22Rv1 (cell line): ENCODE results near the gene ARID1B.

Experiments
- H3K27ac ChIP-seq: fragments of 450-650 bp; 2 replicates; pipeline ENCODE4 v1.5.1; 2017
- CTCF ChIP-seq: fragments of 450-650 bp; IDR thresholded peaks from 2 replicates; pipeline ENCODE4 v1.5.1; 2017; ENCODE audit warnings: mild to moderate bottlenecking
- ZFX ChIP-seq: fragments of 450-650 bp; IDR thresholded peaks from 2 replicates; pipeline ENCODE4 v1.6.1; 2017; ENCODE audit warnings: antibody characterized with exemption, borderline replicate concordance

The ARID1B gene

GRCh38 chr6:156899071-156899470, 121.9 kb downstream of the ARID1B start:
- TF ChIP-seq CTCF (no peak), ZFX (no peak)
- H3K27ac ChIP-seq, result no peak overlapping the region

DNA sequence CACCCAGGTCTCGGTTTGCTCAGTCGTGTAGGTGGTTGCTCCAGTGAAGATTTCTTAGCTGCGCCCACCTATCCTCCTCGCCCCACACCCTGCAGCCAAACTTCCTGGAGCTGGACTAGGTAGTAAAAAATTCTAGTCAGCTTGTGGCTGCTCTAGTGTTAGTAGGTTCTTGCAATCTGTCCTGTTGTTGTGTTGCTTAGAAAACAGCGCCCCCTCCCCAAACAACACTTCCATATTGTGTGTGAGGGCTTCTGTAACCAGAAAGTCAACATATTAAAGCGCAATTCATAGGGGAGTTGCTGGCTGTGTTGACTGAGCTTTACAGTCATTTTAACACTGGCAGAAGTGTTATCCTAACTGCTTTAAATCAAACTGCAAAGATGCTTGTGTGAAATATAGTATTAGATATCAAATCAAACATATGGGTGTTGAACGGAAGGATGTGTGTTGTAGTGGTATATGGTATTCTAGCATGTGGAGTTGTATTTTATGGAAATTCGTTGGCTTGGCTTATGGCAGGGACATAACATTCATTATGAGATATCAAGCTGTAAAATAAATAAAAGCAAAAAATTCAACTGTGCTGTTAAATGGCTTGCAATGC, 122.5 kb downstream of the ARID1B start:
- no peak overlapping the region for H3K27ac ChIP-seq
- TF ChIP-seq ZFX, result no peak

- H3K27ac ChIP-seq, result no peak overlapping the region
- TF ChIP-seq ZFX, result no peak
- no peak for TF ChIP-seq CTCF
Observed at GRCh38 chr6:156900292-156900691, 123.1 kb downstream of the ARID1B start.

- TF ChIP-seq CTCF, result no peak
- no peak for TF ChIP-seq ZFX
- H3K27ac ChIP-seq, result no peak overlapping the region
Observed at GRCh38 chr6:156901309-156902019, 124.3 kb downstream of the ARID1B start.

DNA sequence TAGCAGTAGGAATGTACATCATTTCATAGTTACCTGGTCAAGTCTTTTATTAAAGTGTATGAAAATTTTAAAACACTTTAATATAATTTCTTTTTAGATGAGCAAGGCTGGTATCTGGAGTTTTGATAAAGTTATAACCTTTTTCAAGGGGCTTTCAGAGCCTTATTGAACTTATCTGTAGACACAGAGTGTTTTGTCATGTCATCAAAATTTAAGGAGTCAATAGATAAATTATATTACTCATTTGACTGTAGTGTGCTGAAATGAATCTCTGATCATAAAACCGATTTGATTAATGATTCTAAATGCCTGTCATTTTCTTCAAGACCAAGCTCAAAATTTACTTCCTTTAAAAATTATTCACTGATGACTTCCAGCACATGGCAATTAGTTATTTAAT, 125.6 kb downstream of the ARID1B start:
- H3K27ac ChIP-seq, result no peak overlapping the region
- TF ChIP-seq CTCF (no peak), ZFX (no peak)

GRCh38 chr6:156904176-156904967, 127.2 kb downstream of the ARID1B start:
- H3K27ac ChIP-seq, result no peak overlapping the region
- TF ChIP-seq ZFX, result no peak
- TF ChIP-seq CTCF, result no peak

DNA sequence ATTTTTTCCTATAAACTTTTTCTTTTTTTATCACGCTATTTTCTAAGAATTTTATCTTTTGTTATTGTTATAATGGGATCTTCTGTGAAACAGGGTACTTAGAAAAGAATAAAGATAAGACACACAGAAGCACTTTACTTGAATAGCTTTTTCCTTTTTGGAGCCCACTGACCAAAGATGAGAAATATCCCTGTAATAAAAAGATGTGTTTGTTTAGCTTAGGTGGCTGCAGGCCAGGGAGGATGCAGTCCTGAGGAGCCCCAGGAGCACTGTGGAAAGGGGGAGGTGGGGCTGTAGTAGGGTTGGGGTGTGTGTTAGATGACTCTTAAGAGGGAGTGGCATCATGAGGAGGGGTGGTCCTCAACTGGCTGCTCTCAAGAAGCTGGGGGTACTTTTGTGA, 128.6 kb downstream of the ARID1B start:
- TF ChIP-seq ZFX (no peak), CTCF (no peak)
- H3K27ac ChIP-seq, result no peak overlapping the region
